Inflammatory macrophage treated with lipopolysaccharide for 1 hour (primary cell): Measurements from ENCODE around the gene OR4K5.
"Not testable (repeated sequence)": the region's sequence is repeated elsewhere in the genome, so short reads cannot be mapped to it uniquely, and the experiment has no call there.

Source experiments
- DNase-seq, 2 donors: peaks; one replicate each; pipeline ENCODE4 v3.0.0-alpha.2; 2020 to 2022

Gene OR4K5, protein sequence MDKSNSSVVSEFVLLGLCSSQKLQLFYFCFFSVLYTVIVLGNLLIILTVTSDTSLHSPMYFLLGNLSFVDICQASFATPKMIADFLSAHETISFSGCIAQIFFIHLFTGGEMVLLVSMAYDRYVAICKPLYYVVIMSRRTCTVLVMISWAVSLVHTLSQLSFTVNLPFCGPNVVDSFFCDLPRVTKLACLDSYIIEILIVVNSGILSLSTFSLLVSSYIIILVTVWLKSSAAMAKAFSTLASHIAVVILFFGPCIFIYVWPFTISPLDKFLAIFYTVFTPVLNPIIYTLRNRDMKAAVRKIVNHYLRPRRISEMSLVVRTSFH

GRCh38 chr14:19920021-19920657, at the start of gene OR4K5:
Gene OR4K5 (plus strand): TSS chr14:19920607. CDS start chr14:19920607, 0 bp downstream.
- no peak for DNase-seq

GRCh38 chr14:19873178-19873577, 47.2 kb upstream of the OR4K5 start:
- DNase-seq, result no peak

DNA sequence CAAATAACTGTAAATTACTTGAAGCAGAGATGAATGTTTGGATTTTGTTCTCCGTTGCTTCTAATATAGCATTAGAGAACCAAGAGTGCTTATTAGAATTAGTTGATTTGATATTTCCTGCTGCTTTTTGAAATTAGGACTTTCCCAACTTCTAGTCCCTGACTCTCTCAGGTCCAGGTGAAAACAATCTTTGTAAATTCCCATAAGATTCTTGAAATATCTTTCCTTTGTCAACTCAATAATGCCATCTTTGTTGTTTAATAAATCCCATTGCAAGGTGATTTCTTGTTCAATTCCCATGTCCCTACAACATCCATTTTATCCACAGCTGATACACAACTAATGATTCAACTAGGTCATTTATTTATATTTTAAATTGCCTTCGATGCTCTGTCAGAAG, 45.6 kb upstream of the OR4K5 start, which contains the start of gene OR4K2:
OR4K2 (plus strand) TSS at position 301 of the 400 bp plus-strand sequence. CDS start 1,126 bp downstream, outside the sequence.
- DNase-seq, result no peak

- peak; percentile 5 to 65 for DNase-seq
These were observed 42.3 kb upstream of the OR4K5 start for GRCh38 chr14:19878029-19878642.

DNA sequence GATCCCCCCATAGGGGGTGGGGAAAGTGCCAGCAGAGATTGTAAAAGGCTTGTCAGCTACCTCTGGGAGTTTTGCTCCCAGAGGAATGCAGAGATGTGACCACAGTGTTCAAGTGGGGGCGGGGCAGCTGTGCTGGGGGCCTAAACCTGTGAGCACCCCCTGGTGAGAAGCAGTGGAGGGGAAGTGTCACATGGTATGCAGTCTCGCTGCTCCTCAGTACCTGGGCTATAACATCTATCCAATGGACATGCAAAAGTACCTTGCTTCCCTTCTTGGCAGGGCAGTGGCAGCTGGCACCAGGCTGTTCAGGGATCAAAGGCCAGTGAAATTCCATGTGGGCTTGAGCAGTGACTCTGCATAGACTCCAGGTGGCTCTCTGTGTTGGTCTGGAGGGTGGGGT, 25.1 kb upstream of the OR4K5 start:
- no peak for DNase-seq

- DNase-seq, result no peak
These were observed 19.4 kb upstream of the OR4K5 start for GRCh38 chr14:19900999-19901398.

GRCh38 chr14:19902409-19902808, 18.0 kb upstream of the OR4K5 start:
- no peak for DNase-seq

- no peak for DNase-seq
These were observed 13.7 kb upstream of the OR4K5 start for GRCh38 chr14:19906665-19907064.

DNA sequence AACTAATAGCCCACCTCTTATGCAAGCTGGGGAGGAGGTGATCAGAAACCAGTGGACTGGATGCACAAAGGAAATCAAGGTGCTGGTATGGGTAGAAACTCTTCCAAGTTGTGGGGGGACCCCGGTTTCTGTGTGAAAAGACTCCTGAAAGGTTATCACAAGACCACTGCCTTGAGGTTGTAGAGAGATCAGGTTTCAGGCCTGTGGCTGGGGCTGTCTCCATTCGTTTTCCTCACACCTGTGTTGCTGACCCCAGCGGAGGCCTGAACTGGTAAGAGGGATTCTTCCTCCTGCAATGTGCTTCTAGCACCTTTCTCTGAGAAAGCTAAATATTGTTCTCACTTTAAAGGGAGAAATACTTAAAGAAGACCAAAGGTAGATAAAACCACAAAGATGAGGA, 9.3 kb upstream of the OR4K5 start:
- DNase-seq, result no peak

DNA sequence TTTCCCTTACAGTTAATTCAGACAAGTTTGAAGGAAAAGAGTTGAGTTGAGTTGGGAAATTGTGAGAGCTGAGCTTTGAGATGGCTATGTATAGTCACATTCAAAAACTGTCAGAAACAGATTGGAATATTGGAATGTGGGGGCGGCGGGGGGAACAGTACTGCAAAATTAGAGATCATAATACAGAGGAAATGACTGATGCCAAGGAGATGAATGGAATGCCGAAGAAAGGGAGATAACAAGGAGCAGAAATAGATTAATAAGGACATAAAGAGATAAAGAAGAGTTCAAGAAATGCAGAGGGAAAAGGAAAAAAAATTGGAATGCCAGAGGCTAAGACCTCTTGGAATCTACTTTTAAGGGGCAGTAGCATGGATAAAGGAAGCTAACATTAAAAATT, 3.2 kb upstream of the OR4K5 start:
- no peak for DNase-seq

- DNase-seq, result no peak
These were observed 2.4 kb upstream of the OR4K5 start for GRCh38 chr14:19917955-19918518.

DNA sequence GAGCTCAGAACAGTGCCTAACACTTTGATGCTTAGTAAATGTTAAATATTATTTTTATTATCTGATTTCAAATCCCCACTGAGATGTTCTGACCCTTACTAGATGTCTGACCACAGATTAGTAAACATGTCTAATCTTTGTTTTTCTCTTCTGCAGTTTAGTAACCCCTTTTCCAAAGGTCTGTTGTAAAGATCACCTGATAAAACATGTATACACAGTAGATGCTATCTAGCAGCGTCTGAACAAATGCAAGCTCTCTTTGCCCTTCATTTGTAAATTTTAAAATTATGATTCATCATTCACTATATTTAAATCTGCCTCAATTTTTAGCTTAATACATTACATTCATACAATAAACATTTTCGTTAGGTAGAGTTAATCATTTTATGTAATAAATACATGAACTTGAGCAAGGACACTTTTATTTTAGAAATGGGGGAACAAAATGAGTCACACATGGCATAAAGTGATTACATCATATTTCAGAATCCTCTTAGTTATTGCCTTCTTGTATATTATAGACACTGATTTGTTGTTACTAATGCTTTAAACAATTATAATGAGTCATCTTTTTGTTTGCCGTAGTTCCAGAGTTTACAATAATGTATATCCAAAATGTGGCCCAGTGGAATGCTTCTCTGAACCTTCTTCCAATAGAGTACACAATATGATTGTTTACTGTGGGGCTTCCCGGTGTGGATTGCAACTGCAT, 1.7 kb upstream of the OR4K5 start:
- no peak for DNase-seq

- DNase-seq, result no peak
These were observed 10.2 kb downstream of the OR4K5 start, which contains the start of gene OR4K1 for GRCh38 chr14:19930617-19931016. Gene OR4K1 (plus strand): TSS chr14:19930917. CDS start chr14:19935667, 4,750 bp downstream.

GRCh38 chr14:19941668-19942067, 21.3 kb downstream of the OR4K5 start:
- DNase-seq, result no peak

DNA sequence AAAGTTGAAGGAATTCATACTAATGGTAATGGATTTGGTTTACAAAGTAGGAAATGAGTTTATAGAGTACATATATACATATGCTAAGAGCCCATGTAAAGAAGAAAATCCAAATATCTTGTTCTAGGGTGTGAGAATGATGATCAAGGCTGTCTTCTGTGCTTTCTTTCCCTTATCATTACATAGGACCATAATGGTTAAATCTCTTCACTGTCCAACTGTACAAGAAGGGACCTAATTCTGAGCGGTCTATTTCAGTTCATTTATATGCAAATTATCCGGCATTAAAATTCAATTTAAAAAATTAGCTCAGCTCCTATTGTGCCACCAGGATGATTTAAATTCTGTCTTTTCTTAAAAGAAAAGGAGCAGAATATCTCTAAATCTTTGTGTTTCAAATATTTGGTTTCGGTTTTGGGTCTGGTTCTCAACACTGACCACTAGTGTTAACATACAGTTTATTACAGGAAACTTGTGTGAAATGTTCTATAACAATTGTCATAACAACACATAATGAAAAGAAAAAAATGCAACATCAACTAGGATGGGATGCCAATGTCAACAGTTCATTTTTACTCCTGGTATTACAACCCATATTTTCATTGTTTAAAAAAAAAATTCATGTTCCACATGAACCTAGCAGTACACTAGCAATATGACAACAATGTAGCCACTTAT, 27.1 kb downstream of the OR4K5 start:
- DNase-seq, result no peak

DNA sequence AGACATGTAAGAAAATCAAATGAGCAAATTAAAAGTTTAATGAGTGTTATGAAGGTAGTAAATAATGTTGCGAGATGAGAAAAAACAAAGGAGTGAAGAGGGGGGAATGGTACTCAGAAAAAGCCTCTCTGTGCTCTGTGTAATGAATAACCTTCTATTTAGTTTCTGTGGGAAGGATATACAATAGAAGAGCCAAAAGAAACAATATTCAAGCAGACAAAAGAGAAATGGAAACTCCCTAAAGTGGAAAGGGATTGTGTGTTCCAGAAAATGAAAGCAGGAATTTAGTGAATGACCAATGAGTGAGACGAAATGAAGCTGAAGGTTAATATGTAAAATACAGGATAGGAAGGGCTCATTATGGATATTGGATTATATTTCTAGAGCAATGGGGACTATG, 28.8 kb downstream of the OR4K5 start:
- DNase-seq, result no peak

DNA sequence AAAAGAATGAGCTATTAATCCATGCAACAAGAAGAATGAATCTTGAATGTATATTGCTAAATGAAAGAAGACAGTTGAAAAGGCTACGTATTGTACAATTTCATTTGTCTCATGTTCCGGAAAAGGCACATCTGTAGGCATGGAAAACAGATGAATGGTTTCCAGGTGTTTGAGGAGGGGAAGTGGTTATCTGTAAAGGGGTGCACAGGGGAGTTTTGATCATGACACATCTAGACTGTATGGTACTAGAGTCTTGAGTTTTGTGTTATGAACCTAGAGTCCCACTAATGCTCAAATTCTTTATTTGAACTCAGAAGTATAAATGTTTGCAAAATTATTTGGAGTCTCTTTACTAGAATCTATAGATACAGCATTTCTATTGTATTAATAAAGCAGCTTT, 49.3 kb downstream of the OR4K5 start:
- not testable (repeated sequence) for DNase-seq
